Ectodermal cell (in vitro differentiated cells): Measurements from ENCODE around the gene CHSY1.

Source experiments
- H3K27ac ChIP-seq: 2 replicates; pipeline ENCODE4 v1.7.0; 2013; ENCODE audit warnings: mild to moderate bottlenecking, low read depth, low read length; ENCODE audit not compliant: insufficient read depth, poor library complexity, severe bottlenecking
- H3K27me3 ChIP-seq: 2 replicates; pipeline ENCODE4 v1.7.0; 2013; ENCODE audit warnings: mild to moderate bottlenecking, low read length; ENCODE audit not compliant: insufficient read depth, control insufficient read depth, poor library complexity, severe bottlenecking
- H3K36me3 ChIP-seq: one replicate; pipeline ENCODE4 v1.7.0; 2013; ENCODE audit warnings: low read length; ENCODE audit not compliant: control insufficient read depth, insufficient read depth
- H3K4me1 ChIP-seq: one replicate; pipeline ENCODE4 v1.7.0; 2013; ENCODE audit warnings: low read length; ENCODE audit not compliant: control insufficient read depth, insufficient read depth
- H3K4me3 ChIP-seq: 2 replicates; pipeline ENCODE4 v1.7.0; 2013; ENCODE audit warnings: low read depth, low read length, control low read depth; ENCODE audit not compliant: insufficient read depth
- H3K9me3 ChIP-seq: 2 replicates; pipeline ENCODE4 v1.7.0; 2013; ENCODE audit warnings: mild to moderate bottlenecking, low read length, moderate library complexity; ENCODE audit not compliant: control insufficient read depth
- WGBS, 2 experiments: methylation state at CpG; one replicate each; pipeline ENCODE4 v1.1.7; 2013; ENCODE audit warnings: missing lambda C conversion rate in 2 of 2; 5-methylcytosine and 5-hydroxymethylcytosine counted together

The CHSY1 gene

GRCh38 chr15:101210466-101210865, 41.4 kb downstream of the CHSY1 start:
- no peaks in the 10 kb centered on the region for H3K36me3 ChIP-seq

GRCh38 chr15:101210058-101210457, 41.8 kb downstream of the CHSY1 start:
- no peaks in the 10 kb centered on the region for H3K36me3 ChIP-seq
- no peaks in the 10 kb centered on the region for H3K9me3 ChIP-seq
- 70 to 100% methylated on average over 1 of the region's 1 CpG for WGBS, 2 experiments
- H3K4me1 ChIP-seq, result no peaks in the 10 kb centered on the region
- no peaks in the 10 kb centered on the region for H3K27me3 ChIP-seq
- H3K4me3 ChIP-seq, result no peak overlapping the region
- no peak overlapping the region for H3K27ac ChIP-seq

More at GRCh38 chr15:101210466-101210865, 41.4 kb downstream of the CHSY1 start:
- H3K9me3 ChIP-seq, result no peaks in the 10 kb centered on the region
- H3K4me3 ChIP-seq, result no peak overlapping the region
- H3K27me3 ChIP-seq, result no peaks in the 10 kb centered on the region
- H3K27ac ChIP-seq, result no peak overlapping the region
- no peaks in the 10 kb centered on the region for H3K4me1 ChIP-seq
- 97 to 100% methylated on average over 2 of the region's 2 CpGs for WGBS, 2 experiments

GRCh38 chr15:101209285-101209845, 42.5 kb downstream of the CHSY1 start:
- Histone ChIP-seq H3K27me3 (no peaks in the 10 kb centered on the region), H3K36me3 (no peaks in the 10 kb centered on the region), H3K4me1 (no peaks in the 10 kb centered on the region), H3K4me3 (no peak overlapping the region), H3K27ac (no peak overlapping the region), H3K9me3 (no peaks in the 10 kb centered on the region)
- 96 to 100% methylated on average over 2 to 5 of the region's 5 CpGs for WGBS, 2 experiments

- Histone ChIP-seq H3K4me1 (peaks cover 2% of the 10 kb centered on the region), H3K9me3 (no peaks in the 10 kb centered on the region), H3K4me3 (no peak overlapping the region), H3K27me3 (no peaks in the 10 kb centered on the region), H3K27ac (no peak overlapping the region), H3K36me3 (no peaks in the 10 kb centered on the region)
- 94 to 97% methylated on average over 5 of the region's 5 CpGs for WGBS, 2 experiments
Observed at GRCh38 chr15:101207867-101208288, 44.0 kb downstream of the CHSY1 start.

- no peak overlapping the region for H3K4me3 ChIP-seq
- no peaks in the 10 kb centered on the region for H3K36me3 ChIP-seq
- peaks cover 14% of the 10 kb centered on the region for H3K4me1 ChIP-seq
- H3K27ac ChIP-seq, result no peak overlapping the region
- H3K9me3 ChIP-seq, result no peaks in the 10 kb centered on the region
- no peaks in the 10 kb centered on the region for H3K27me3 ChIP-seq
- WGBS, 2 experiments, result 93 to 95% methylated on average over 11 to 12 of the region's 12 CpGs
Observed at GRCh38 chr15:101206176-101206591, 45.7 kb downstream of the CHSY1 start.

GRCh38 chr15:101204739-101205535, 46.9 kb downstream of the CHSY1 start:
- 91 to 96% methylated on average over 5 of the region's 5 CpGs for WGBS, 2 experiments
- H3K4me3 ChIP-seq, result no peak overlapping the region
- no peak overlapping the region for H3K27ac ChIP-seq
- H3K9me3 ChIP-seq, result no peaks in the 10 kb centered on the region
- no peaks in the 10 kb centered on the region for H3K36me3 ChIP-seq
- H3K27me3 ChIP-seq, result no peaks in the 10 kb centered on the region
- H3K4me1 ChIP-seq, result peaks cover 14% of the 10 kb centered on the region

GRCh38 chr15:101203607-101204189, 48.1 kb downstream of the CHSY1 start:
- WGBS, 2 experiments, result 93 to 95% methylated on average over 7 of the region's 7 CpGs
- H3K27me3 ChIP-seq, result no peaks in the 10 kb centered on the region

GRCh38 chr15:101203029-101203573, 48.7 kb downstream of the CHSY1 start:
- no peaks in the 10 kb centered on the region for H3K27me3 ChIP-seq
- no peaks in the 10 kb centered on the region for H3K36me3 ChIP-seq
- no peak overlapping the region for H3K27ac ChIP-seq
- no peaks in the 10 kb centered on the region for H3K9me3 ChIP-seq
- H3K4me3 ChIP-seq, result no peak overlapping the region
- 92 to 97% methylated on average over 2 to 3 of the region's 4 CpGs for WGBS, 2 experiments
- peaks cover 23% of the 10 kb centered on the region for H3K4me1 ChIP-seq

More at GRCh38 chr15:101203607-101204189, 48.1 kb downstream of the CHSY1 start:
- H3K4me3 ChIP-seq, result no peak overlapping the region
- H3K27ac ChIP-seq, result no peak overlapping the region
- no peaks in the 10 kb centered on the region for H3K36me3 ChIP-seq
- H3K4me1 ChIP-seq, result peaks cover 18% of the 10 kb centered on the region
- no peaks in the 10 kb centered on the region for H3K9me3 ChIP-seq

- H3K27ac ChIP-seq, result peak overlapping the region; percentile 58
- H3K9me3 ChIP-seq, result no peaks in the 10 kb centered on the region
- H3K27me3 ChIP-seq, result no peaks in the 10 kb centered on the region
- peaks cover 27% of the 10 kb centered on the region for H3K4me1 ChIP-seq
- H3K4me3 ChIP-seq, result no peak overlapping the region
- WGBS, 2 experiments, result 13 to 17% methylated on average over 5 of the region's 5 CpGs
- no peaks in the 10 kb centered on the region for H3K36me3 ChIP-seq
Observed at GRCh38 chr15:101201411-101202174, 50.3 kb downstream of the CHSY1 start.
